Measurements from ENCODE around the gene GPR146. TPM values are rescaled to one million over a fixed set of nuclear protein-coding genes. Genes with fewer than 3 reads are reported as not detected.
A peak's percentile ranks its signal among the peaks of the same experiment; 100 is the strongest.

GPR146 gene
- total and polyA plus RNA-seq, 2 of the 8 experiments (the other 6 are each of a cell fraction or from before 2014, with no cell fraction given): 1.8 to 2.7 TPM

DNA sequence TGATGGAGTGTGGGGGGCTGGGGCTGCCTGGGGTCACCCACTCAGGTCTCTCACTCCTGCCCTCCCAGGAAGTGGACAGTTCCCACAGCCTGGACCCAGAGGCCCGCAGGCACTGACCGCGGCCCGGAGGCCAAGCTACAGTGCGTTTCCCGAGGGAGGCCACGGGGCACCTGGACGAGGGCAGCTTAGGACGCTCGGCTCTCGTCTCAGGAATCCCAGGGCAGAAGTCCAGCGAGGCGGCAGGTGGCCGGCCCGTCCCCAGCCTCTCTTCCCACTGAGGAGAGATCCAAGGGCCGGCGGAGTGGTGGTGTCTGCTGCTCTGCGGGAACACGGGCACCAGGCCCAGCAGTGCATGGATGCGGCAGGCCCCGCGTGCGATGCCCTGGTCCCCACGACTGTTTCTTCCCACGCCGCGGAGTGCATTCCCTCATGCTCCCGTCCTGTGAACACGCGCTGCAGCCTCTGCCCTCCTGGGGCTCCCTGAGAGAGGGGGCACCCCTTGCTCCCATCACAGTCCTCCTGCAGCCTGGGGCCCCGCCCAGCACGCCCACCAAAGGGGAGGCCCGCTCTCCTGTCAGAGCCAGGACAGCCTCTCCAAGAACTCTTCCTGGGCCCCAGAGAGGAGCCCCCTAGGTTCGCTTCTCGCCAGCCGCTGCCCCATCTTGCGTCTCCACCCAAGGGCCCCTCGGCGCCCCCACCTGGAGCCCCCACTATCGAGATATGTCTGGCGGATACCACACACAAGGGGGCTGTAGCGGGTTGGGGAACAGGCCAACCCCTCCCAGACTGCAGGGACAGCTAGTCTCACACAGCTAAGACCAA lies 24.3 kb upstream of the GPR146 start:
- Histone ChIP-seq H3K23me2 (ENCODE audit: low read depth, low read length) (no peaks in the 10 kb centered on the region), H3K79me2 (ENCODE audit: control insufficient read depth in 1 of 2, insufficient read depth in 2 of 2, low read length in 2 of 2) (peaks cover 0 to 6% of the 10 kb centered on the region in 2 experiments; a peak in 1 of 4 replicates), H3K4me2 (ENCODE audit: insufficient read depth in 1 of 2, low read depth in 2 of 2, low read length in 2 of 2) (no peak overlapping the region), H3K23ac (ENCODE audit: insufficient read length) (no peak overlapping the region), H2BK15ac (ENCODE audit: low read length) (no peak overlapping the region), H3K27ac (ENCODE audit: low read depth, low read length) (no peak overlapping the region), H3K27me3 (replicated peaks in 1 of 4; ENCODE audit: control insufficient read depth in 3 of 4, extremely low read depth in 1 of 4, insufficient read depth in 3 of 4, low read length in 3 of 4) (no peaks in the 10 kb centered on the region), H4K20me1 (replicated peaks in 1 of 2; ENCODE audit: control insufficient read depth in 1 of 2, insufficient read depth in 2 of 2, low read length in 2 of 2) (peaks cover 7% of the 10 kb centered on the region in 2 experiments), H3K9me3 (ENCODE audit: insufficient read depth in 2 of 2, low read depth in 1 of 2, low read length in 1 of 2) (peaks cover 0 to 8% of the 10 kb centered on the region in 2 experiments; a peak in 1 of 4 replicates), H2BK20ac (ENCODE audit: low read length) (no peak overlapping the region), H3K79me1 (ENCODE audit: low read depth, low read length) (peaks cover 8% of the 10 kb centered on the region), H3K4ac (replicated peaks; ENCODE audit: insufficient read length, low read depth, low read length) (no peak overlapping the region), H3K9ac (replicated peaks in 1 of 4; ENCODE audit: extremely low read depth in 1 of 4, low read depth in 3 of 4, low read length in 3 of 4) (0 out of 7 replicates have a peak overlapping the region, but pooled peaks of 1 of the 4 experiments have one; percentile 15), H2BK120ac (replicated peaks; ENCODE audit: low read depth, low read length) (no peak overlapping the region), H4K91ac (replicated peaks; ENCODE audit: insufficient read length, low read length) (no peak overlapping the region), H2BK12ac (ENCODE audit: low read depth, low read length) (no peak overlapping the region), H3K14ac (ENCODE audit: insufficient read length) (no peak overlapping the region), H3K56ac (replicated peaks; ENCODE audit: insufficient read length, low read depth, low read length) (no peak overlapping the region), H4K8ac (ENCODE audit: extremely low read depth, insufficient read depth, low read length) (no peak overlapping the region; the same call in 1 of the 2 replicates), H4K5ac (ENCODE audit: insufficient read length, low read depth, low read length) (no peak overlapping the region), H3K18ac (ENCODE audit: extremely low read depth, low read length) (no peak overlapping the region), H2BK5ac (ENCODE audit: low read depth, low read length) (no peak overlapping the region), H3K36me3 (ENCODE audit: control insufficient read depth in 2 of 4, insufficient read depth in 4 of 4, low read length in 3 of 4) (no peaks in the 10 kb centered on the region; a peak in 1 of 8 replicates), H2AK5ac (ENCODE audit: low read depth, low read length) (no peak overlapping the region), H3K4me3 (ENCODE audit: extremely low read depth in 1 of 4, insufficient read depth in 2 of 4, low read depth in 3 of 4, low read length in 4 of 4) (no peak overlapping the region), H3K4me1 (replicated peaks in 1 of 4; ENCODE audit: control insufficient read depth in 3 of 4, insufficient read depth in 4 of 4, low read length in 3 of 4) (no peaks in the 10 kb centered on the region), H2AFZ (ENCODE audit: low read length) (no peak overlapping the region)
- no peak for DNase-seq (ENCODE audit: low read depth in 1 of 2, low spot score in 2 of 2)
- TF ChIP-seq, protein P1, sequence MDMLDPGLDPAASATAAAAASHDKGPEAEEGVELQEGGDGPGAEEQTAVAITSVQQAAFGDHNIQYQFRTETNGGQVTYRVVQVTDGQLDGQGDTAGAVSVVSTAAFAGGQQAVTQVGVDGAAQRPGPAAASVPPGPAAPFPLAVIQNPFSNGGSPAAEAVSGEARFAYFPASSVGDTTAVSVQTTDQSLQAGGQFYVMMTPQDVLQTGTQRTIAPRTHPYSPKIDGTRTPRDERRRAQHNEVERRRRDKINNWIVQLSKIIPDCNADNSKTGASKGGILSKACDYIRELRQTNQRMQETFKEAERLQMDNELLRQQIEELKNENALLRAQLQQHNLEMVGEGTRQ (IDR thresholded peaks at IDR 0.05; ENCODE audit: low read length): no peak
- TF ChIP-seq BCL11A (IDR thresholded peaks at IDR 0.05; ENCODE audit: low read depth in 2 of 2, low read length in 2 of 2) (no peak), TEAD4 (IDR thresholded peaks at IDR 0.05; ENCODE audit: low read depth, low read length) (0 out of 2 replicates have a peak, but pooled peaks have one; percentile 18), TAF1 (IDR thresholded peaks at IDR 0.05; ENCODE audit: low read depth, low read length) (no peak)
- TF ChIP-seq, protein P2, sequence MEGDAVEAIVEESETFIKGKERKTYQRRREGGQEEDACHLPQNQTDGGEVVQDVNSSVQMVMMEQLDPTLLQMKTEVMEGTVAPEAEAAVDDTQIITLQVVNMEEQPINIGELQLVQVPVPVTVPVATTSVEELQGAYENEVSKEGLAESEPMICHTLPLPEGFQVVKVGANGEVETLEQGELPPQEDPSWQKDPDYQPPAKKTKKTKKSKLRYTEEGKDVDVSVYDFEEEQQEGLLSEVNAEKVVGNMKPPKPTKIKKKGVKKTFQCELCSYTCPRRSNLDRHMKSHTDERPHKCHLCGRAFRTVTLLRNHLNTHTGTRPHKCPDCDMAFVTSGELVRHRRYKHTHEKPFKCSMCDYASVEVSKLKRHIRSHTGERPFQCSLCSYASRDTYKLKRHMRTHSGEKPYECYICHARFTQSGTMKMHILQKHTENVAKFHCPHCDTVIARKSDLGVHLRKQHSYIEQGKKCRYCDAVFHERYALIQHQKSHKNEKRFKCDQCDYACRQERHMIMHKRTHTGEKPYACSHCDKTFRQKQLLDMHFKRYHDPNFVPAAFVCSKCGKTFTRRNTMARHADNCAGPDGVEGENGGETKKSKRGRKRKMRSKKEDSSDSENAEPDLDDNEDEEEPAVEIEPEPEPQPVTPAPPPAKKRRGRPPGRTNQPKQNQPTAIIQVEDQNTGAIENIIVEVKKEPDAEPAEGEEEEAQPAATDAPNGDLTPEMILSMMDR (IDR thresholded peaks at IDR 0.05; ENCODE audit: control extremely low read depth in 1 of 3, insufficient read depth in 1 of 3, low read depth in 1 of 3, low read length in 3 of 3): peak in 1 of 3 experiments; percentile 34; a peak in 1 of 4 replicates
- POLR2A ChIA-PET (ENCODE audit: partially characterized antibody): interaction anchor here (0.7 to 1.1 kb wide), 2 partner anchors 27 to 117 kb away, joined by 3 read pairs; no protein-coding TSS in a partner anchor
- 90% methylated on average over 21 of the region's 42 CpGs; no CpG with 5 or more reads in 1 of the 2 experiments for WGBS, 2 experiments (ENCODE audit: extremely low coverage in 1 of 2, insufficient coverage in 1 of 2, insufficient read length in 1 of 2, insufficient replicate concordance in 2 of 2, low coverage in 1 of 2, low lambda C conversion rate in 2 of 2, missing lambda C conversion rate in 1 of 2)
- FAIRE-seq: no peak
- CTCF ChIA-PET (ENCODE audit: partially characterized antibody): interaction anchor here (0.7 to 10.9 kb wide), 10 partner anchors 26 to 97 kb away, joined by 3 to 117 read pairs (median 4); no protein-coding TSS in a partner anchor

Measured in H1 (cell line).